ENCODE measurements around the gene NSA2.

- TF ChIP-seq TAF1 (IDR thresholded peaks at IDR 0.05; ENCODE audit: low read depth, low read length) (no peak), POLR2A (IDR thresholded peaks at IDR 0.05; ENCODE audit: low read depth, low read length) (no peak), SPI1 (IDR thresholded peaks at IDR 0.05; ENCODE audit: low read depth, low read length) (no peak), POLR2AphosphoS5 (IDR thresholded peaks at IDR 0.05; ENCODE audit: low read depth, low read length) (no peak), POU2F2 (IDR thresholded peaks at IDR 0.05; ENCODE audit: low read depth, low read length) (no peak)
Observed at GRCh38 chr5:74722271-74722670, 44.8 kb upstream of the NSA2 start.

Data from GM12891 (cell line).